ENCODE results near the gene ARHGAP4.

- no peak for TF ChIP-seq POLR2A (IDR thresholded peaks at IDR 0.05; ENCODE audit: low read depth, low read length)
- no peak for TF ChIP-seq TAF1 (IDR thresholded peaks at IDR 0.05; ENCODE audit: borderline replicate concordance, low read depth, low read length)
Measured at GRCh38 chrX:153864101-153864500, 62.0 kb downstream of the ARHGAP4 start.
